T-helper 2 cell (primary cell): ENCODE results near the gene TTC34.
A peak's percentile ranks its signal among the peaks of the same experiment; 100 is the strongest.

ENCODE experiments used
- DNase-seq, 5 experiments: peaks; one replicate each; pipeline versions ENCODE4 v3.0.0 to v3.0.0-alpha.2; 2012 to 2022

TTC34 gene

DNA sequence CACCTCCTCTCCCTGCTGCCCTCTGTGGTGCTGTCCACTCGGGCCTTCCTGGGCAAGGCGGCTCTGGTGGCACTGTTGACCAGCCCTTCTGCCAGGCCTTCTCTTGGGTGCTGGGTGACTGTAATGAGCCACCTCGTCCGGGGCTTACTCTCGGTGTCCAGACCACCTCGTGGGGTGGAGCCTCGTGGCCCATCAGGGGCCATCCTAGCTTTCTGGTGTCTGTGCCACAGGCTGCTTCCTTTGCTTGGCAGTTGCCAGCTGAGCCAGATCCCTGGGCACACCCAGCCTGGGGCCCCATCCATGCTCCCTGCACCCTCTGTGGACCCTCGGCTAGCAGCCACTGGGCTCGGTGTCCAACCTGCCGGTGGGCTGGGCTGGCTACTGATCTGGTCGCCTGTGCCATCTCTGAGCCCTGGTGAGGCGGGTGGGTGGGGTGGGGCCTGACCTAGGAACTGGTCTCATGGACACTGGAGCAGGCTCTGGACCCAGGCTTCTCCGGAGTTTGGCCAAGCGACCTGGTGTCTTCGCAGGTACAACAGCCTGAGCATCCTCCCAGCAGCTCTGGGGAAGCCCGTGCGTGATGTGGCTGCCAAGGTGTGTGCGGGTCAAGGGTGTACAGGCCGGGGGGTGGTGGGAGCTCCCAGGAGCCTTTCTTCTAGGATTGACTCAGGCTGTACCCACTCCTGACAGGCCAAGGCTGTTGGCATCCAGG lies 213.5 kb downstream of the TTC34 start:
- no peak for DNase-seq

DNA sequence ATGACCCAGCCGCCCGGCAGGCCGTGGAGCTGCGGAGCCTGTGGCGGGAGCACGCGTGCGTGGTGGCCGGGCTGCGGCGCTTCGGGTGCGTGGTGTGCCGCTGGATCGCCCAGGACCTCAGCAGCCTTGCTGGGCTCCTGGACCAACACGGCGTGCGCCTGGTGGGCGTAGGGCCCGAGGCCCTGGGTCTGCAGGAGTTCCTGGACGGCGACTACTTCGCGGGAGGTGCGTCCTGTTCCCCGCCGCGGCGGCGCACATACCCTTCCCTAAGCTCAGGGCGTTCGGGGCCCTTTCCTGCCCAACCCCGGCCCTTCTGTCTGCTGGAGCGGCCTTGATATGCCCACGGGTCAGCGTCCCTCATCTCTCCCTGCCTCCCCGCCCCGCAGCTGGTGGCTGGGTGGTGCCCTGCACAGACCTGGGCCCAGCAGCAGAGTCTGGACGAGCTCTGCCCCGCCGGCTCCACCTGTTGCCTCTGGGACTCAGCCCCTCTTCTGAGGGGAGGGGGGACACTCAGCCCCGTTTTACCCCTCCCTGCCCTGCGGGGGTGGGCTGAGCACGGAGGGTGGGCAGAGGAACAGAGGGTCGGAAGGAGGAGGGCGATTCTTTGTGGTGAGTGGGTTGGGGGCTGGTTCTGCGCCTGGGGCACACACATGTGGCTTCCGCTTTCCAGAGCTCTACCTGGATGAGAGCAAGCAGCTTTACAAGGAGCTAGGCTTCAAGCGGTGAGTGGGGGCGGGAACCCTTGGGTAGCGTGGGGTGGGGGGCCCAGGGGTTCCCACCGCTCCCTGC lies 214.2 kb downstream of the TTC34 start:
- DNase-seq = peak in 1 of 5 experiments; percentile 55

DNA sequence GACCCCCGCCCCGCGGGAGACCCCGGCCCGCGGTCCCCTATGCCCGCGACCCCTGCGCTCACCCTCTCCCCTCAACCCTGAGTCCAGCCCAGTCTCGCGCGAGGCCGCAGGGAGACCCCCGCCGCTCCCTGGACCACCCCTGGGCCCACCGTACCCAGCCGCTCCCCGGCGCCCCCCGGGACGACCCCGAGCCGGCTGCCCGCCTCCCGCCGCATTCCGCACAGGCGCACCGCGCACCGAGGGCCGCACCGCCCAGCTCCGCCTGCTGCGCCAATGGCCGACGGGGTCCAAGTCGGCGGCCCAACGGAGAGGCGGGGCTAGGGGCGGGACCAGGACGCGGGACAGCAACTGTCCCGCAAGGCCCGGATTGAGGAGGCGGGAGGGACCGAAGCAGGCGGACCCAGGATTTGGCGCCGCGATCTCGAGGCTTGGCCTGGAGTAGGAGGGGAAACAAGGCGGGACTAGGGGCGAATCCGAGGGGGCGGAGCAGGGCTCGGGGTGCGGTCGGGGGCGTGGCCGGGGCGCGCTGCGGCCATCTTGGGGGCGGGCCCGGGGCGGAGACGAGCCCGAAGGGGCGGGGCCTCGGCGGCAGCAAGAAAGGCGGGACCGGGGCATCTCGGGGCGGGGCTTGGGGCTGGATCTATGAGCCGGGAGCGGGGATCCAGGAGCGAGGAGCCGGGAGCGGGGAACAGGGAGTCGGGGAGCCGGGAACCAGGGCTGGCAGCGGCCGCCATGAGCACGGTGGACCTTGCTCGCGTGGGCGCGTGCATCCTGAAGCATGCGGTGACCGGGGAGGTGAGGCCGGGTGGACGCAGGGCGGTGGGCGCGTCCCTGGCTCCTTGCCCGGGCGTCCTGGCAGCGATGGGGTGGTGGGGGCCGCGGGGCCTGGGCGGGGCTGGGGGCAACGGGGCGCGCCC lies 215.1 kb downstream of the TTC34 start, which contains the start of gene PRXL2B:
PRXL2B (plus strand) TSS at position 624 of the 917 bp plus-strand sequence; CDS start at position 733, 109 bp downstream.
- peak; percentile 92 to 99 (median 94) for DNase-seq
